GM18505 (cell line): ENCODE measurements around the gene RPN2.

ENCODE experiments used
- ATAC-seq: cut with Tn5 transposase; IDR thresholded peaks from one replicate; pipeline ENCODE4 v1.9.1; 2021; ENCODE audit not compliant: unreplicated experiment
- POLR2A ChIP-seq: IDR thresholded peaks from 4 replicates; pipeline ENCODE4 v1.6.1; 2011; ENCODE audit warnings: borderline replicate concordance; ENCODE audit not compliant: insufficient read depth, insufficient read length; ENCODE audit errors: extremely low read depth

RPN2 gene

GRCh38 chr20:37161830-37162549, 17.1 kb upstream of the RPN2 start:
- no peak for ATAC-seq
- TF ChIP-seq POLR2A, result no peak

- no peak for TF ChIP-seq POLR2A
- ATAC-seq, result no peak
Observed at GRCh38 chr20:37162646-37163045, 16.5 kb upstream of the RPN2 start.

- no peak for TF ChIP-seq POLR2A
- ATAC-seq, result no peak
Observed at GRCh38 chr20:37163832-37164554, 15.1 kb upstream of the RPN2 start.

- no peak for TF ChIP-seq POLR2A
- no peak for ATAC-seq
Observed at GRCh38 chr20:37165031-37165430, 14.1 kb upstream of the RPN2 start.

- no peak for ATAC-seq
- TF ChIP-seq POLR2A, result no peak
Observed at GRCh38 chr20:37166867-37167266, 12.3 kb upstream of the RPN2 start.

- ATAC-seq, result no peak
- TF ChIP-seq POLR2A, result no peak
Observed at GRCh38 chr20:37172836-37173235, 6.3 kb upstream of the RPN2 start.

- TF ChIP-seq POLR2A, result no peak
- no peak for ATAC-seq
Observed at GRCh38 chr20:37179683-37180524, 774 bp downstream of the RPN2 start.

GRCh38 chr20:37185686-37186085, 6.6 kb downstream of the RPN2 start:
- no peak for TF ChIP-seq POLR2A
- no peak for ATAC-seq

GRCh38 chr20:37188787-37189186, 9.7 kb downstream of the RPN2 start:
- TF ChIP-seq POLR2A, result no peak
- no peak for ATAC-seq

- ATAC-seq, result no peak
- no peak for TF ChIP-seq POLR2A
Observed at GRCh38 chr20:37189416-37190016, 10.4 kb downstream of the RPN2 start.

- ATAC-seq, result no peak
- TF ChIP-seq POLR2A, result no peak
Observed at GRCh38 chr20:37190354-37191112, 11.4 kb downstream of the RPN2 start.

- ATAC-seq, result no peak
- TF ChIP-seq POLR2A, result no peak
Observed at GRCh38 chr20:37192137-37192854, 13.2 kb downstream of the RPN2 start.
